Measurements from ENCODE around the gene MAMLD1. TPM values are rescaled to one million over a fixed set of nuclear protein-coding genes. Genes with fewer than 3 reads are reported as not detected.
A peak's percentile ranks its signal among the peaks of the same experiment; 100 is the strongest.

Gene MAMLD1
- total and polyA plus RNA-seq, 9 of the 15 experiments (the other 6 are each of a cell fraction or from before 2014, with no cell fraction given): 0.12 to 0.18 TPM; not detected in 7

GRCh38 chrX:150482537-150483206 is 119.6 kb downstream of the MAMLD1 start (continued):
- TF ChIP-seq FIP1L1 (IDR thresholded peaks at IDR 0.05; ENCODE audit: low read depth, low read length, poor library complexity, severe bottlenecking) (no peak), NCOA2 (IDR thresholded peaks at IDR 0.05; ENCODE audit: partially characterized antibody in 2 of 2) (no peak), ZSCAN32 (CRISPR knock-in tag; IDR thresholded peaks at IDR 0.05) (0 out of 2 replicates have a peak, but pooled peaks have one; percentile 29), ATF3 (IDR thresholded peaks at IDR 0.05) (peak; percentile 82), ATF3 (CRISPR knock-in tag; conservative IDR thresholded peaks at IDR 0.05) (no peak), KDM1A (IDR thresholded peaks at IDR 0.05) (no peak), CREB1 (IDR thresholded peaks at IDR 0.05) (no peak), CREB1 (CRISPR knock-in tag; IDR thresholded peaks at IDR 0.05) (no peak), MEIS2 (IDR thresholded peaks at IDR 0.05; ENCODE audit: partially characterized antibody) (peak; percentile 16), MYBL2 (IDR thresholded peaks at IDR 0.05; ENCODE audit: low read depth) (no peak), MYBL2 (CRISPR knock-in tag; IDR thresholded peaks at IDR 0.05; ENCODE audit: borderline replicate concordance) (no peak), ASH1L (IDR thresholded peaks at IDR 0.05; ENCODE audit: borderline replicate concordance, low read depth, partially characterized antibody) (no peak), MAFK (IDR thresholded peaks at IDR 0.05; ENCODE audit: low read length) (peak; percentile 35), PML (IDR thresholded peaks at IDR 0.05; ENCODE audit: low read length) (no peak), TRIM25 (IDR thresholded peaks at IDR 0.05; ENCODE audit: borderline replicate concordance) (no peak), ZBTB9 (CRISPR knock-in tag; IDR thresholded peaks at IDR 0.05) (no peak), SMAD1 (IDR thresholded peaks at IDR 0.05; ENCODE audit: low read depth, low read length, partially characterized antibody) (no peak), ZNF175 (CRISPR knock-in tag; IDR thresholded peaks at IDR 0.05; ENCODE audit: low read depth) (no peak), ZNF354B (CRISPR knock-in tag; IDR thresholded peaks at IDR 0.05) (no peak), HEY1 (CRISPR knock-in tag; IDR thresholded peaks at IDR 0.05; ENCODE audit: borderline replicate concordance) (no peak), ZNF512 (tag; IDR thresholded peaks at IDR 0.05) (no peak), PKNOX1 (IDR thresholded peaks at IDR 0.05) (peak; percentile 63), KLF1 (tag; IDR thresholded peaks at IDR 0.05) (no peak), SMARCA4 (IDR thresholded peaks at IDR 0.05) (peak; percentile 31; the same call in 1 of the 2 replicates)

Data from K562 (cell line).